ENCODE measurements around the gene THAP12. TPM values are rescaled to one million over a fixed set of nuclear protein-coding genes. Genes with fewer than 3 reads are reported as not detected.

The THAP12 gene
- polyA plus RNA-seq, 2 of the 4 experiments (the other 2 are of a cell fraction) = 34.6 to 82.4 TPM

DNA sequence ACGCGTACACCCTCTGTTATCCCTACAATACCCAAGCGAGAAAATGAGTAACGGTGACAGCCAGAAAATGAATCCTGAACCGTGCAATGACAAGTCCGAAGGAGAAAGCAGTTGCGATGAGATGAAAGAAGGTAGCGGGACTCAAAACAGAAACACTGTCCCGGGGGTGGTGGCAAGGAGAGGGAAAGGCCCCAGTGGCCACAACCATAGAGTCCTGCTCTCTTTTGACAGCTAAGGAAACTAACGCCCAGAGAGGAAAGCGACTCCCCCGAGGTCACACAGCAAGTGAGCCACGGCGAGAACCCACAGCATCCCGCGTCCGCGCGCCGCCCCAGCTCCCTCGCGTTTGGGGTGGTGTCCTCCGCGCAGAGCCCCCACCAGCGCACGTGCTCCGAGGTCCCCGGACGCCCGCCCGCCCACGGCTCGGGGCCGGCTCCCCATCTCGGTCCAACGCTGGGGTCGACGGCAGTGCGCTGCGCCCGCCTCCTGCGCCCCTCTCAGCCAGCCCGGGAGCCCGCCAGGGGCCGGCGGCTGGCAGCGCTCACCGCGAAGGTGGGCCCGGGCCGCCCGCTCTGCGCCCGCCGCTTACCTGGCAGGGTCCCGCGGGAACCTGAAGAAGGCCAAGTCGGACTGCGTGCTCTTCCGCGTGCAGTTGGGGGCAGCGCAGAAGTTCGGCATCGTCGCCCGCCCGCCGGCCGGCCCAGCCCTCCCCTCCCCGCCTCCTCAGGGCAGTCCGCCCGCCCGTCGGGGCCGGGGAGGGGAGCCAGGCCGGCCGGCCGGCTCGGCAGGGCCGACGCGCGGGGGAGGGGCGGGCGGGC, 564 bp downstream of the THAP12 start:
- WGBS (ENCODE audit: missing lambda C conversion rate) = 4% methylated on average over 22 of the region's 85 CpGs
- POLR2A ChIA-PET = no interaction called here
- Histone ChIP-seq H3K27ac (peak overlapping the region; percentile 87 to 98), H3K4me2 (peak overlapping the region; percentile 97), H3K4me3 (peak overlapping the region; percentile 99), H3K4me1 (peaks cover 25% of the 10 kb centered on the region), H3K9me3 (no peaks in the 10 kb centered on the region)
- no peak for TF ChIP-seq MAZ (IDR thresholded peaks at IDR 0.05; ENCODE audit: borderline replicate concordance, low read depth, low read length)
- TF ChIP-seq, protein P1, sequence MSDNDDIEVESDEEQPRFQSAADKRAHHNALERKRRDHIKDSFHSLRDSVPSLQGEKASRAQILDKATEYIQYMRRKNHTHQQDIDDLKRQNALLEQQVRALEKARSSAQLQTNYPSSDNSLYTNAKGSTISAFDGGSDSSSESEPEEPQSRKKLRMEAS (IDR thresholded peaks at IDR 0.05) = peak; percentile 35; the same call in 1 of the 2 replicates
- TF ChIP-seq MYC (IDR thresholded peaks at IDR 0.05; ENCODE audit: borderline replicate concordance, low read length) = 0 out of 2 replicates have a peak, but pooled peaks have one; percentile 28
- peak; percentile 51; the same call in 1 of the 2 replicates for TF ChIP-seq PHF8 (IDR thresholded peaks at IDR 0.05; ENCODE audit: borderline replicate concordance, low read depth)
- TF ChIP-seq, protein P2, sequence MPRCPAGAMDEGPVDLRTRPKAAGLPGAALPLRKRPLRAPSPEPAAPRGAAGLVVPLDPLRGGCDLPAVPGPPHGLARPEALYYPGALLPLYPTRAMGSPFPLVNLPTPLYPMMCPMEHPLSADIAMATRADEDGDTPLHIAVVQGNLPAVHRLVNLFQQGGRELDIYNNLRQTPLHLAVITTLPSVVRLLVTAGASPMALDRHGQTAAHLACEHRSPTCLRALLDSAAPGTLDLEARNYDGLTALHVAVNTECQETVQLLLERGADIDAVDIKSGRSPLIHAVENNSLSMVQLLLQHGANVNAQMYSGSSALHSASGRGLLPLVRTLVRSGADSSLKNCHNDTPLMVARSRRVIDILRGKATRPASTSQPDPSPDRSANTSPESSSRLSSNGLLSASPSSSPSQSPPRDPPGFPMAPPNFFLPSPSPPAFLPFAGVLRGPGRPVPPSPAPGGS (IDR thresholded peaks at IDR 0.05) = no peak
- no peak for TF ChIP-seq NR3C1 (IDR thresholded peaks at IDR 0.05)
- TF ChIP-seq ZFP36 (IDR thresholded peaks at IDR 0.05; ENCODE audit: borderline replicate concordance, partially characterized antibody) = peak; percentile 79
- no peak for TF ChIP-seq RFX5 (IDR thresholded peaks at IDR 0.05)
- no peak for TF ChIP-seq BHLHE40 (IDR thresholded peaks at IDR 0.05; ENCODE audit: low read depth, low read length)
- TF ChIP-seq RCOR1 (IDR thresholded peaks at IDR 0.05; ENCODE audit: low read depth, low read length) = no peak
- CTCF ChIA-PET = interaction anchor here (1.1 kb wide), 1 partner anchor 9 kb away, joined by 4 read pairs; no protein-coding TSS in a partner anchor
- DNase-seq (ENCODE audit: low read depth in 1 of 2, low spot score in 1 of 2) = peak; percentile 13 to 23
- ATAC-seq = peak; percentile 27 to 40; a peak in 5 of 6 replicates
- no peak for FAIRE-seq

DNA sequence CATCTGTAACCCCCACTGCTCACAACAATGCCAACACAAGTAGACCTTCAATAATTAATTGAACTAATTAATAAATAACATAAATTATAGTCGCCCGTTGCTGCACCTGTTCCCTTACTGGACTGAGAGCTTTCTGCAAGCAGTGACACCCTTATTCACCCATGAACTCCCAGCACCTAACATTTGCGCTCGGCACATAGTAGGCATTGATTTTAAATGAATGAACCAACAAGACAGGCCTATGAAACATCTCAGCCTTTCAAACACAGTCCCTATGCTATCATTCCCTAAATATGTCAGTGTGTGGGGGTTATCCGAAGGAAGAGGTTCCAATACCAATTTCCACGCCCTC, 1.1 kb downstream of the THAP12 start:
- no peaks in the 10 kb centered on the region for H3K9me3 ChIP-seq
- ATAC-seq (no peak), DNase-seq (ENCODE audit: low read depth in 1 of 2, low spot score in 1 of 2) (no peak), FAIRE-seq (no peak)
- H3K4me3 ChIP-seq = peak overlapping the region; percentile 99
- ChIA-PET POLR2A (no interaction called here), CTCF (no interaction called here)
- 31% methylated on average over 6 of the region's 6 CpGs for WGBS (ENCODE audit: missing lambda C conversion rate)
- peaks cover 29% of the 10 kb centered on the region for H3K4me1 ChIP-seq
- H3K27ac ChIP-seq = peak overlapping the region; percentile 87 to 98
- TF ChIP-seq KDM5A (IDR thresholded peaks at IDR 0.05) (no peak), RFX5 (IDR thresholded peaks at IDR 0.05) (no peak), HOXA7 (CRISPR knock-in tag; IDR thresholded peaks at IDR 0.05) (no peak), ESRRA (IDR thresholded peaks at IDR 0.05; ENCODE audit: borderline replicate concordance, low read length) (no peak), CEBPB (IDR thresholded peaks at IDR 0.05) (no peak), FOSL2 (IDR thresholded peaks at IDR 0.05) (no peak), FOSL2 (CRISPR knock-in tag; IDR thresholded peaks at IDR 0.05) (no peak), POLR2AphosphoS2 (conservative IDR thresholded peaks at IDR 0.05; ENCODE audit: low read length) (no peak), SMC3 (IDR thresholded peaks at IDR 0.05) (no peak), NR3C1 (IDR thresholded peaks at IDR 0.05) (no peak), HDAC2 (IDR thresholded peaks at IDR 0.05) (no peak), GATA3 (IDR thresholded peaks at IDR 0.05; ENCODE audit: borderline replicate concordance) (no peak), ZSCAN20 (CRISPR knock-in tag; IDR thresholded peaks at IDR 0.05) (no peak), MAZ (IDR thresholded peaks at IDR 0.05; ENCODE audit: borderline replicate concordance, low read depth, low read length) (no peak), RCOR1 (IDR thresholded peaks at IDR 0.05; ENCODE audit: low read depth, low read length) (no peak), CBX2 (IDR thresholded peaks at IDR 0.05; ENCODE audit: borderline replicate concordance, low read depth) (no peak), JUN (IDR thresholded peaks at IDR 0.05) (no peak)
- TF ChIP-seq, protein P3, sequence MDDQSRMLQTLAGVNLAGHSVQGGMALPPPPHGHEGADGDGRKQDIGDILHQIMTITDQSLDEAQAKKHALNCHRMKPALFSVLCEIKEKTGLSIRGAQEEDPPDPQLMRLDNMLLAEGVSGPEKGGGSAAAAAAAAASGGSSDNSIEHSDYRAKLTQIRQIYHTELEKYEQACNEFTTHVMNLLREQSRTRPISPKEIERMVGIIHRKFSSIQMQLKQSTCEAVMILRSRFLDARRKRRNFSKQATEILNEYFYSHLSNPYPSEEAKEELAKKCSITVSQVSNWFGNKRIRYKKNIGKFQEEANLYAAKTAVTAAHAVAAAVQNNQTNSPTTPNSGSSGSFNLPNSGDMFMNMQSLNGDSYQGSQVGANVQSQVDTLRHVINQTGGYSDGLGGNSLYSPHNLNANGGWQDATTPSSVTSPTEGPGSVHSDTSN (IDR thresholded peaks at IDR 0.05) = no peak
- TF ChIP-seq, protein P4, sequence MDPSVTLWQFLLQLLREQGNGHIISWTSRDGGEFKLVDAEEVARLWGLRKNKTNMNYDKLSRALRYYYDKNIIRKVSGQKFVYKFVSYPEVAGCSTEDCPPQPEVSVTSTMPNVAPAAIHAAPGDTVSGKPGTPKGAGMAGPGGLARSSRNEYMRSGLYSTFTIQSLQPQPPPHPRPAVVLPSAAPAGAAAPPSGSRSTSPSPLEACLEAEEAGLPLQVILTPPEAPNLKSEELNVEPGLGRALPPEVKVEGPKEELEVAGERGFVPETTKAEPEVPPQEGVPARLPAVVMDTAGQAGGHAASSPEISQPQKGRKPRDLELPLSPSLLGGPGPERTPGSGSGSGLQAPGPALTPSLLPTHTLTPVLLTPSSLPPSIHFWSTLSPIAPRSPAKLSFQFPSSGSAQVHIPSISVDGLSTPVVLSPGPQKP (IDR thresholded peaks at IDR 0.05; ENCODE audit: low read depth, low read length) = no peak
- TF ChIP-seq, protein P5, sequence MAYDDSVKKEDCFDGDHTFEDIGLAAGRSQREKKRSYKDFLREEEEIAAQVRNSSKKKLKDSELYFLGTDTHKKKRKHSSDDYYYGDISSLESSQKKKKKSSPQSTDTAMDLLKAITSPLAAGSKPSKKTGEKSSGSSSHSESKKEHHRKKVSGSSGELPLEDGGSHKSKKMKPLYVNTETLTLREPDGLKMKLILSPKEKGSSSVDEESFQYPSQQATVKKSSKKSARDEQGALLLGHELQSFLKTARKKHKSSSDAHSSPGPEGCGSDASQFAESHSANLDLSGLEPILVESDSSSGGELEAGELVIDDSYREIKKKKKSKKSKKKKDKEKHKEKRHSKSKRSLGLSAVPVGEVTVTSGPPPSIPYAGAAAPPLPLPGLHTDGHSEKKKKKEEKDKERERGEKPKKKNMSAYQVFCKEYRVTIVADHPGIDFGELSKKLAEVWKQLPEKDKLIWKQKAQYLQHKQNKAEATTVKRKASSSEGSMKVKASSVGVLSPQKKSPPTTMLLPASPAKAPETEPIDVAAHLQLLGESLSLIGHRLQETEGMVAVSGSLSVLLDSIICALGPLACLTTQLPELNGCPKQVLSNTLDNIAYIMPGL (CRISPR knock-in tag; IDR thresholded peaks at IDR 0.05; ENCODE audit: borderline replicate concordance) = no peak
- H3K4me2 ChIP-seq = peak overlapping the region; percentile 97
